Trophoblast cell (in vitro differentiated cells and primary cell): Measurements from ENCODE around the gene ACSBG1.

ENCODE experiments used
- DNase-seq, 2 donors: peaks; one replicate each; pipeline ENCODE4 v3.0.0-alpha.2; 2016
- H2AFZ ChIP-seq: 2 replicates; pipeline ENCODE4 v1.6.1; 2013; ENCODE audit warnings: low read length, moderate library complexity, mild to moderate bottlenecking; ENCODE audit not compliant: insufficient read depth, poor library complexity
- H2AK5ac ChIP-seq: 2 replicates; pipeline ENCODE4 v1.6.1; 2013; ENCODE audit warnings: mild to moderate bottlenecking, low read length
- H2BK120ac ChIP-seq: 2 replicates; pipeline ENCODE4 v1.6.1; 2013; ENCODE audit warnings: low read length, mild to moderate bottlenecking, moderate library complexity; ENCODE audit not compliant: insufficient read depth, poor library complexity
- H2BK12ac ChIP-seq: 2 replicates; pipeline ENCODE4 v1.6.1; 2013; ENCODE audit warnings: mild to moderate bottlenecking, low read length, moderate library complexity
- H2BK5ac ChIP-seq: 2 replicates; pipeline ENCODE4 v1.6.1; 2013; ENCODE audit warnings: low read length, low read depth, moderate library complexity, mild to moderate bottlenecking; ENCODE audit not compliant: poor library complexity
- H3K14ac ChIP-seq: 2 replicates; pipeline ENCODE4 v1.6.1; 2013; ENCODE audit warnings: mild to moderate bottlenecking, low read length
- H3K18ac ChIP-seq: 2 replicates; pipeline ENCODE4 v1.6.1; 2013; ENCODE audit warnings: mild to moderate bottlenecking, low read length
- H3K23ac ChIP-seq: 2 replicates; pipeline ENCODE4 v1.6.1; 2013; ENCODE audit warnings: low read length
- H3K27ac ChIP-seq: 2 replicates; pipeline ENCODE4 v1.5.1; 2013; ENCODE audit warnings: low read depth, mild to moderate bottlenecking, inconsistent platforms, low read length, moderate library complexity
- H3K27me3 ChIP-seq: 2 replicates; pipeline ENCODE4 v1.6.1; 2013; ENCODE audit warnings: inconsistent platforms, mild to moderate bottlenecking, low read length, moderate library complexity; ENCODE audit not compliant: insufficient read depth
- H3K36me3 ChIP-seq, 2 experiments: 1 replicate in 1 of 2; 2 replicates in 1 of 2; pipeline ENCODE4 v1.6.1; 2013; ENCODE audit warnings: low read length in 2 of 2, mild to moderate bottlenecking in 2 of 2, moderate library complexity in 1 of 2; ENCODE audit not compliant: insufficient read depth in 2 of 2, control insufficient read depth in 1 of 2
- H3K4ac ChIP-seq: 2 replicates; pipeline ENCODE4 v1.6.1; 2013; ENCODE audit warnings: low read depth, mild to moderate bottlenecking, low read length, moderate library complexity
- H3K4me1 ChIP-seq, 2 experiments: 1 replicate in 1 of 2; 2 replicates in 1 of 2; pipeline ENCODE4 v1.6.1; 2013; ENCODE audit warnings: low read length in 2 of 2, mild to moderate bottlenecking in 2 of 2, moderate library complexity in 1 of 2; ENCODE audit not compliant: insufficient read depth in 2 of 2, control insufficient read depth in 1 of 2
- H3K4me2 ChIP-seq: 2 replicates; pipeline ENCODE4 v1.6.1; 2013; ENCODE audit warnings: inconsistent platforms, mild to moderate bottlenecking, low read length, moderate library complexity
- H3K4me3 ChIP-seq: 2 replicates; pipeline ENCODE4 v1.5.1; 2013; ENCODE audit warnings: mild to moderate bottlenecking, low read depth, low read length, inconsistent platforms
- H3K79me1 ChIP-seq: one replicate; pipeline ENCODE4 v1.6.1; 2013; ENCODE audit warnings: low read length
- H3K79me2 ChIP-seq: 2 replicates; pipeline ENCODE4 v1.6.1; 2013; ENCODE audit warnings: low read length, mild to moderate bottlenecking; ENCODE audit not compliant: control insufficient read depth, insufficient read depth, poor library complexity
- H3K9ac ChIP-seq: 2 replicates; pipeline ENCODE4 v1.6.1; 2013; ENCODE audit warnings: mild to moderate bottlenecking, low read length
- H3K9me3 ChIP-seq: 2 replicates; pipeline ENCODE4 v1.6.1; 2013; ENCODE audit warnings: low read depth, mild to moderate bottlenecking, control low read depth, inconsistent platforms, low read length; ENCODE audit not compliant: insufficient read depth
- H4K12ac ChIP-seq: 2 replicates; pipeline ENCODE4 v1.6.1; 2013; ENCODE audit warnings: low read depth, mild to moderate bottlenecking, low read length, moderate library complexity
- H4K8ac ChIP-seq: 2 replicates; pipeline ENCODE4 v1.6.1; 2013; ENCODE audit warnings: low read depth, mild to moderate bottlenecking, low read length, moderate library complexity
- H4K91ac ChIP-seq: one replicate; pipeline ENCODE4 v1.6.1; 2013; ENCODE audit warnings: low read depth, mild to moderate bottlenecking, low read length, moderate library complexity
- WGBS: extraction: QIAGEN DNeasy Blood & Tissue Kit; methylation state at CpG from one replicate; pipeline ENCODE4 v1.1.7; 2013; ENCODE audit warnings: missing lambda C conversion rate; ENCODE audit not compliant: insufficient read length, insufficient coverage; ENCODE audit errors: extremely low coverage; 5-methylcytosine and 5-hydroxymethylcytosine counted together

ACSBG1 gene

GRCh38 chr15:78162038-78162437 lies 72.3 kb downstream of the ACSBG1 start:
- Histone ChIP-seq H3K4ac (no peak overlapping the region), H3K27ac (no peak overlapping the region), H3K27me3 (no peaks in the 10 kb centered on the region), H3K9ac (peak overlapping the region; percentile 60), H3K79me1 (no peaks in the 10 kb centered on the region), H4K91ac (no peak overlapping the region), H3K36me3 (peaks cover 19 to 21% of the 10 kb centered on the region in 2 experiments), H3K4me1 (no peaks in the 10 kb centered on the region), H3K9me3 (no peaks in the 10 kb centered on the region), H3K23ac (no peak overlapping the region), H2AK5ac (no peak overlapping the region), H3K4me3 (no peak overlapping the region), H3K4me2 (no peak overlapping the region), H3K18ac (no peak overlapping the region), H3K14ac (no peak overlapping the region), H2BK12ac (no peak overlapping the region), H4K8ac (no peak overlapping the region), H3K79me2 (no peaks in the 10 kb centered on the region), H2AFZ (no peak overlapping the region), H2BK120ac (no peak overlapping the region), H4K12ac (no peak overlapping the region), H2BK5ac (no peak overlapping the region)
- DNase-seq = no peak
- WGBS = no CpG with 5 or more reads among the region's 13 CpGs

- H3K27ac ChIP-seq = no peak overlapping the region
- H3K23ac ChIP-seq = no peak overlapping the region
- no peak overlapping the region for H3K4me2 ChIP-seq
- H3K4me1 ChIP-seq = no peaks in the 10 kb centered on the region
- H4K91ac ChIP-seq = no peak overlapping the region
- no peaks in the 10 kb centered on the region for H3K9me3 ChIP-seq
- H3K18ac ChIP-seq = no peak overlapping the region
- no peak overlapping the region for H4K12ac ChIP-seq
- no peak overlapping the region for H3K14ac ChIP-seq
- H2BK12ac ChIP-seq = no peak overlapping the region
- DNase-seq = no peak
- H2BK120ac ChIP-seq = no peak overlapping the region
- H3K9ac ChIP-seq = no peak overlapping the region
- no peaks in the 10 kb centered on the region for H3K79me2 ChIP-seq
- no peak overlapping the region for H3K4me3 ChIP-seq
- H2AFZ ChIP-seq = no peak overlapping the region
- H3K27me3 ChIP-seq = no peaks in the 10 kb centered on the region
- no peak overlapping the region for H3K4ac ChIP-seq
- H3K36me3 ChIP-seq = peaks cover 9 to 16% of the 10 kb centered on the region in 2 experiments
- no peak overlapping the region for H2AK5ac ChIP-seq
- H3K79me1 ChIP-seq = no peaks in the 10 kb centered on the region
- no peak overlapping the region for H4K8ac ChIP-seq
- no CpG with 5 or more reads among the region's 3 CpGs for WGBS
- H2BK5ac ChIP-seq = no peak overlapping the region
Observed at GRCh38 chr15:78159395-78159794, 75.0 kb downstream of the ACSBG1 start.

GRCh38 chr15:78157203-78157602 lies 77.2 kb downstream of the ACSBG1 start:
- H3K27me3 ChIP-seq = no peaks in the 10 kb centered on the region
- H3K23ac ChIP-seq = no peak overlapping the region
- no peaks in the 10 kb centered on the region for H3K79me2 ChIP-seq
- H3K4me3 ChIP-seq = no peak overlapping the region
- peaks cover 8 to 15% of the 10 kb centered on the region in 2 experiments for H3K36me3 ChIP-seq
- no peak overlapping the region for H3K14ac ChIP-seq
- no peak overlapping the region for H3K9ac ChIP-seq
- WGBS = no CpG with 5 or more reads among the region's 2 CpGs
- no peak overlapping the region for H4K8ac ChIP-seq
- no peaks in the 10 kb centered on the region for H3K79me1 ChIP-seq
- no peak overlapping the region for H2BK5ac ChIP-seq
- H3K4ac ChIP-seq = no peak overlapping the region
- H3K4me1 ChIP-seq = no peaks in the 10 kb centered on the region
- DNase-seq = no peak
- H3K9me3 ChIP-seq = no peaks in the 10 kb centered on the region
- H3K18ac ChIP-seq = no peak overlapping the region
- H3K27ac ChIP-seq = no peak overlapping the region
- no peak overlapping the region for H2BK12ac ChIP-seq
- no peak overlapping the region for H3K4me2 ChIP-seq
- no peak overlapping the region for H2AK5ac ChIP-seq
- H4K91ac ChIP-seq = no peak overlapping the region
- H4K12ac ChIP-seq = no peak overlapping the region
- no peak overlapping the region for H2AFZ ChIP-seq
- H2BK120ac ChIP-seq = no peak overlapping the region

- Histone ChIP-seq H2AK5ac (no peak overlapping the region), H3K4me2 (no peak overlapping the region), H3K23ac (no peak overlapping the region), H3K18ac (no peak overlapping the region), H4K91ac (no peak overlapping the region), H3K79me1 (no peaks in the 10 kb centered on the region), H3K9ac (no peak overlapping the region), H3K27ac (no peak overlapping the region), H2BK12ac (no peak overlapping the region), H3K36me3 (peaks cover 4 to 9% of the 10 kb centered on the region in 2 experiments), H3K79me2 (no peaks in the 10 kb centered on the region), H3K4me3 (no peak overlapping the region), H4K12ac (no peak overlapping the region), H4K8ac (no peak overlapping the region), H2BK5ac (no peak overlapping the region), H3K14ac (no peak overlapping the region), H2AFZ (no peak overlapping the region), H3K27me3 (no peaks in the 10 kb centered on the region), H3K4ac (no peak overlapping the region), H2BK120ac (no peak overlapping the region), H3K9me3 (no peaks in the 10 kb centered on the region), H3K4me1 (no peaks in the 10 kb centered on the region)
- DNase-seq = no peak
- WGBS = no CpG with 5 or more reads among the region's 1 CpG
Observed at GRCh38 chr15:78156653-78157052, 77.7 kb downstream of the ACSBG1 start.
